HepG2 (cell line): Measurements from ENCODE around the gene SERINC5. TPM values are rescaled to one million over a fixed set of nuclear protein-coding genes. Genes with fewer than 3 reads are reported as not detected.
A peak's percentile ranks its signal among the peaks of the same experiment; 100 is the strongest.

Source experiments
- ATAC-seq: fragments of 200-7000 bp; cut with Tn5 transposase; 3 replicates; pipeline ENCODE4 v1.9.1; 2020; ENCODE audit warnings: mild to moderate bottlenecking, moderate library complexity
- BruUV-seq: library from RNA; stranded (reverse); fragments of 400-500 nt; replicated peaks from 2 replicates; lab custom pipeline; 2021; lab: Mats Ljungman, UMichigan
- CTCF ChIA-PET: fragments of 300-600 bp; formaldehyde crosslinking; extraction: SDS; loops from one replicate; lab custom pipeline; 2021; ENCODE audit warnings: low total read pairs, inconsistent platforms, low intra/inter-chr PET ratio; lab: Yijun Ruan, JAX
- POLR2A ChIA-PET: fragments of 350-600 bp; sonication (Branson Sonifier 250); formaldehyde crosslinking; loops from one replicate; lab custom pipeline; 2020; ENCODE audit warnings: antibody characterized with exemption, inconsistent platforms; lab: Yijun Ruan, JAX
- DNase-seq: peaks from one replicate; pipeline ENCODE4 v3.0.0-alpha.2; 2015; ENCODE audit warnings: low spot score
- FAIRE-seq: peaks from 3 replicates; lab custom pipeline; 2011; peaks lifted over from hg19 to GRCh38; lab: Jason Lieb, UNC
- H2AFZ ChIP-seq: one replicate; pipeline ENCODE4 v1.6.1; 2011; ENCODE audit warnings: low read length, inconsistent platforms
- H3K27ac ChIP-seq: fragments of 300-600 bp; 3 replicates; pipeline ENCODE4 v1.8.0; 2011; ENCODE audit warnings: mixed run types, mild to moderate bottlenecking, mixed read lengths, low read length, inconsistent platforms; ENCODE audit not compliant: insufficient read depth; ENCODE audit errors: extremely low read length
- H3K27me3 ChIP-seq, 2 experiments: fragments of 200-600 bp in 1 of 2; 2 replicates in 1 of 2; 3 replicates in 1 of 2; pipeline versions ENCODE4 v1.6.0 to v1.8.0; 2011; ENCODE audit warnings: low read length in 2 of 2, mild to moderate bottlenecking in 2 of 2, moderate library complexity in 2 of 2, inconsistent platforms in 1 of 2; ENCODE audit not compliant: insufficient read depth in 2 of 2, control insufficient read depth in 1 of 2
- H3K36me3 ChIP-seq, 2 experiments: fragments of 200-600 bp in 1 of 2; replicated peaks in 1 of 2; 2 replicates in 1 of 2; 3 replicates in 1 of 2; pipeline versions ENCODE4 v1.5.1 to v1.8.0; 2011; ENCODE audit warnings: low read length in 2 of 2, inconsistent platforms in 1 of 2; ENCODE audit not compliant: insufficient read depth in 2 of 2, control insufficient read depth in 1 of 2
- H3K4me1 ChIP-seq: 2 replicates; pipeline ENCODE4 v1.5.1; 2012; ENCODE audit warnings: low read length, inconsistent platforms; ENCODE audit not compliant: insufficient read depth
- H3K4me2 ChIP-seq: 2 replicates; pipeline ENCODE4 v1.6.0; 2011; ENCODE audit warnings: low read depth, low read length, inconsistent platforms
- H3K4me3 ChIP-seq, 3 experiments: fragments of 200-600 bp in 1 of 3; sonication (generic), shearing (Covaris generic) in 1 of 3; replicated peaks in 1 of 3; 2 replicates each; pipeline ENCODE4 v1.5.1; 2011 to 2016; ENCODE audit warnings: low read length in 3 of 3, inconsistent platforms in 2 of 3, low read depth in 2 of 3, mild to moderate bottlenecking in 2 of 3, control low read depth in 1 of 3, mixed read lengths in 1 of 3; ENCODE audit not compliant: insufficient read depth in 1 of 3
- H3K79me2 ChIP-seq: one replicate; pipeline ENCODE4 v1.6.1; 2011; ENCODE audit warnings: low read length, inconsistent platforms; ENCODE audit not compliant: insufficient read depth
- H3K9ac ChIP-seq: 2 replicates; pipeline ENCODE4 v1.6.0; 2011; ENCODE audit warnings: mild to moderate bottlenecking, low read depth, low read length, inconsistent platforms; ENCODE audit not compliant: insufficient read depth
- H3K9me3 ChIP-seq: 2 replicates; pipeline ENCODE4 v1.5.1; 2012; ENCODE audit warnings: mild to moderate bottlenecking, low read length
- H4K20me1 ChIP-seq: 2 replicates; pipeline ENCODE4 v1.6.0; 2011; ENCODE audit warnings: inconsistent platforms, mild to moderate bottlenecking, low read length, moderate library complexity; ENCODE audit not compliant: insufficient read depth
- BRD4 ChIP-seq: sonication (generic); formaldehyde crosslinking; IDR thresholded peaks from 2 replicates; pipeline ENCODE4 v1.4.0; 2020; ENCODE audit warnings: missing genetic modification reagents
- GABPB1 ChIP-seq: IDR thresholded peaks from 2 replicates; pipeline ENCODE4 v1.6.1; 2016; ENCODE audit warnings: mild to moderate bottlenecking, missing genetic modification reagents, moderate library complexity, missing compliant biosample characterization
- MAFF ChIP-seq: IDR thresholded peaks from 2 replicates; pipeline ENCODE4 v1.6.1; 2011; ENCODE audit warnings: low read depth, low read length, improper control_type of control experiment
- ZFP91 ChIP-seq: sonication (generic); formaldehyde crosslinking; IDR thresholded peaks from 2 replicates; pipeline ENCODE4 v1.9.0; 2022; ENCODE audit warnings: missing genetic modification reagents, mild to moderate bottlenecking, borderline replicate concordance
- ZNF350 ChIP-seq: sonication (generic); formaldehyde crosslinking; IDR thresholded peaks from 2 replicates; pipeline ENCODE4 v1.4.0; 2020; ENCODE audit warnings: mild to moderate bottlenecking, low read depth, missing genetic modification reagents, borderline replicate concordance
- ZNF770 ChIP-seq: sonication (generic); formaldehyde crosslinking; IDR thresholded peaks from 2 replicates; pipeline ENCODE4 v1.5.0; 2020; ENCODE audit warnings: mild to moderate bottlenecking, missing genetic modification reagents
- ZNF776 ChIP-seq: sonication (generic); formaldehyde crosslinking; IDR thresholded peaks from 2 replicates; pipeline ENCODE4 v1.4.0; 2020; ENCODE audit warnings: mild to moderate bottlenecking, missing genetic modification reagents
- WGBS: methylation state at CpG from one replicate; pipeline ENCODE4 v1.1.6; 2017; ENCODE audit warnings: low lambda C conversion rate; 5-methylcytosine and 5-hydroxymethylcytosine counted together
- in situ Hi-C: cut with HindIII; loops from 2 replicates; pipeline ENCODE4 v1.10.0; 2017; ENCODE audit warnings: low pct_unique_long_range_greater_than_20kb; ENCODE audit not compliant: extremely low pct_ligation_motif_present
- intact Hi-C: fragments of 100-400 bp; cut with micrococcal nuclease; formaldehyde crosslinking; loops from one replicate; pipeline ENCODE4 v1.10.0; 2022; ENCODE audit not compliant: unreplicated experiment
- polyA plus RNA-seq, 8 experiments: library from polyadenylated mRNA; depleted of rRNA in 3 of 8; stranded (reverse) in 7 of 8; unstranded in 1 of 8; fragments of >200 nt; fragmentation: Illumina TruSeq in 4 of 8; extraction: Trizol in 4 of 8; gene quantifications; 2 replicates each; pipeline versions ENCODE4 v1.2.1 to v1.2.3, GENCODE V29; 2011 to 2016; ENCODE audit warnings: low read depth in 4 of 8, missing spikeins in 1 of 8, mixed read lengths in 1 of 8; ENCODE audit not compliant: insufficient read depth in 1 of 8
- total RNA-seq, 5 experiments: library from RNA; depleted of rRNA; stranded (reverse); fragments of >200 nt; fragmentation: Illumina TruSeq; extraction: Trizol; gene quantifications; 2 replicates each; pipeline ENCODE4 v1.2.3, GENCODE V29; 2016; ENCODE audit warnings: low read depth in 1 of 5

Gene SERINC5
- total and polyA plus RNA-seq, 2 of the 13 experiments (the other 11 are each of a cell fraction or from before 2014, with no cell fraction given): 17.3 to 22.8 TPM

- Histone ChIP-seq H3K27me3 (no peaks in the 10 kb centered on the region), H3K4me2 (no peak overlapping the region), H2AFZ (no peak overlapping the region), H3K27ac (no peak overlapping the region), H3K9ac (no peak overlapping the region), H4K20me1 (0 out of 2 replicates have a peak, but pooled peaks cover 6% of the 10 kb centered on the region), H3K9me3 (peaks cover 6% of the 10 kb centered on the region), H3K4me3 (no peak overlapping the region), H3K4me1 (peaks cover 20% of the 10 kb centered on the region), H3K79me2 (peaks cover 69% of the 10 kb centered on the region), H3K36me3 (peaks cover 0 to 5% of the 10 kb centered on the region in 2 experiments; a peak in 2 of 5 replicates)
- POLR2A ChIA-PET: interaction anchor here (1.4 to 2.6 kb wide), 2 partner anchors 9 to 15 kb away, joined by 3 to 9 read pairs; no protein-coding TSS in a partner anchor
- intact Hi-C loops (no loop called here), in situ Hi-C loops (no loop called here)
- TF ChIP-seq BRD4 (no peak), ZNF350 (CRISPR knock-in tag) (no peak), MAFF (peak; percentile 4; the same call in 1 of the 2 replicates)
- no TSS peak for BruUV-seq
- ATAC-seq (no peak), DNase-seq (no peak), FAIRE-seq (no peak)
- WGBS: 91% methylated on average over 7 of the region's 7 CpGs
- CTCF ChIA-PET: no interaction called here
Measured at GRCh38 chr5:80238097-80238496, 17.8 kb downstream of the SERINC5 start.

GRCh38 chr5:80237243-80237642 lies 18.6 kb downstream of the SERINC5 start:
- intact Hi-C loops: no loop called here
- Histone ChIP-seq H3K9ac (no peak overlapping the region), H3K4me2 (no peak overlapping the region), H2AFZ (no peak overlapping the region), H3K27me3 (no peaks in the 10 kb centered on the region), H3K79me2 (peaks cover 72% of the 10 kb centered on the region), H3K36me3 (no peaks in the 10 kb centered on the region; a peak in 1 of 5 replicates), H4K20me1 (0 out of 2 replicates have a peak, but pooled peaks cover 3% of the 10 kb centered on the region), H3K4me3 (no peak overlapping the region), H3K27ac (no peak overlapping the region), H3K9me3 (no peaks in the 10 kb centered on the region), H3K4me1 (peaks cover 20% of the 10 kb centered on the region)
- ChIA-PET CTCF (no interaction called here), POLR2A (interaction anchor here (1.4 kb wide), 1 partner anchor 10 kb away, joined by 3 read pairs; no protein-coding TSS in a partner anchor)
- 100% methylated on average over 5 of the region's 5 CpGs for WGBS
- TF ChIP-seq GABPB1 (CRISPR knock-in tag): no peak
- TF ChIP-seq ZFP91 (CRISPR knock-in tag): no peak
- TF ChIP-seq ZNF776 (CRISPR knock-in tag): no peak
- TF ChIP-seq ZNF770 (CRISPR knock-in tag): no peak
- ATAC-seq: no peak
- no peak for DNase-seq
- BruUV-seq: no TSS peak
- in situ Hi-C loops: no loop called here
- FAIRE-seq: no peak
